NCI-H510A treated with DMSO at 0.1 percent for 48 hours (cell line): ENCODE results near the gene LRRC63.

ENCODE experiments used
- DNase-seq: peaks from one replicate; lab custom pipeline; 2025; lab: John Stamatoyannopoulos, UW

The LRRC63 gene

GRCh38 chr13:46313432-46314257 is 101.9 kb downstream of the LRRC63 start:
- no peak for DNase-seq

GRCh38 chr13:46314587-46314986 is 102.9 kb downstream of the LRRC63 start:
- no peak for DNase-seq

DNA sequence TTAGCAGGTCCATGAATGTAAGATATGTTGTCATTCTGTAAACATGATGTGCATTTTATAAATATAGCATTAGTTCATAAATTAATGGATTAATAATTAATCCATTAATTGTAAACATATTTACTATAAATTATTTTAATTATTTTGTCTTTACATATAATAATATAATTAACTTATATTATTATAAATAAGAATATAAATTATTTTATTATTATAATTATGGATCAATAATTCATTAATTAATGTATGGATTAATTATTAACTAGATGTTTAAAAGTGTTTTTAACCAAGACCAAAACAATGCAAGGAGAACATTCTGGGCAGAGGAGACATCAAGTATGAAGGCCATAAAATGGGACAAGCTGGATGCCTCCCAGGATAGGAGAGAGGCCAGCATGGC is 103.3 kb downstream of the LRRC63 start:
- DNase-seq: no peak

DNA sequence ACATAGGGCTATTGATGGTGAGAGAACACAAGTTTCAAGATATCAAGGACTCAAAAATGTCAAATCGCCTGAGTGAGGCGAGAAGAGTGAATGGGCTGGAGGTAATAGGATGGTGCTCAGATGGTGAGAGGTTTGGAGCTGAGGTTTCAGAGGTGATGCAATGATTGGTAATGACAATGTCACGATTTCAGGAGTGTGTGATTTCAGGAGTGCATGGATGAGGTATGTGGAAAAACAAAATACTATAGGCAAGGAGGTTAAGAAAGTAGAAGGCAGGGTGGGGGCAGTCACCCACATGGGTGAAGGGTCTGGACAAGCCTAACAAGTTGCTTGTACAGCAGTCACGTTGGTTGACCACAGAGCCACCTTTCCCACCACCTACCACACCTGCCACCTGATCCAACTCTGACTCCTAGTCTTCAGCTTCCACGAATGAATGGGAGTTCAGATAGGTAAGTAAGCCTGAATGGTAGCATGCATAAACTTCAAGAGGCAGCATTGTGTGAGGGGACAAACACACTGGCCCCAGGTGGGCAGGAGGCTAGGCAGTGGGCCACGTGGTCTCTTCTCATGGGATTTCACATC is 103.9 kb downstream of the LRRC63 start:
- DNase-seq: no peak

GRCh38 chr13:46317120-46317519 is 105.4 kb downstream of the LRRC63 start:
- DNase-seq: no peak

GRCh38 chr13:46318986-46319385 is 107.3 kb downstream of the LRRC63 start:
- DNase-seq: no peak

DNA sequence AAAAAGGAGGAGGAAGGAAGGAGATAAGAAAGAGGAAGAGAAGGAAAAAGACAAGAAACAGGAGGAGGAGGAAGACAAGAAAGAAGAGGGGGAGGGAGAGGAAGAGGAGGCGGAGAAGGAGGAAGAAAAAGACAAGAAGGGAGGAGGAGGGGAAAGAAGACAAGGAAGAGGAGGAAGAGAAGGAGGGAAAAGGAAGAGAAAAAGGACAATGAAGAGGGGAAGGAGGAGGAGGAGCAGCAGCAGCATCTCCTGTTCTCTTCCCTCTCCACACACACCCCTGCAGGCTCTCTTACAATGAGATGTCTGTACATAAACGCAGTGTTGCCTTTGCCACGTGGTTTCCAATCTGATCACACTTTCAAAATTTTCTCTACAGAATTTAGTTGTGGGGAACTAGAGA is 108.7 kb downstream of the LRRC63 start:
- no peak for DNase-seq

- DNase-seq: no peak
Measured at GRCh38 chr13:46320821-46321220, 109.1 kb downstream of the LRRC63 start.

- no peak for DNase-seq
Measured at GRCh38 chr13:46321494-46322225, 109.9 kb downstream of the LRRC63 start.

DNA sequence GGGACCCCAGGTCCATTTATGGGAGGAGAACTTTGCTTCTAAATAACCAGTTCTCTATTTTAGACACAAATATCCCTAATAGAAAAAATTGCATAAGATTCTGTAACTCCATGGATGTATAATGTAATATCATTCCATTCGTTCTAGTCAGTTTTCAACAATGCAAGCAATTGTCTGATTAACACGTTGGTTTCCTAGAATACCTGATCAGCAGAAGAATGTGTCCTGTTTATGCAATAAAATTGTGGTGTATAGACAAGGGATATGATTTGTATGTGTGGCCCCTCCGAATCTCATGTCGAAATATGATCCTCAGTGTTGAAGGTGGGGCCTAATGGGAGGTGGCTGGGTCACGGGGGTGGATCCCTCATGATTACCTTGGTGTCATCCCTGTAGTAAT is 113.2 kb downstream of the LRRC63 start:
- no peak for DNase-seq
